Mammary epithelial cell (primary cell): Measurements from ENCODE around the gene DHRS7B.

Source experiments
- EZH2 ChIP-seq: IDR thresholded peaks from 2 replicates; pipeline ENCODE4 v1.6.1; 2012; ENCODE audit warnings: low read length, inconsistent platforms, borderline replicate concordance
- TF ChIP-seq, protein P1 (sequence below), 2 donors: IDR thresholded peaks in 1 of 2; conservative IDR thresholded peaks in 1 of 2; 2 replicates each; pipeline ENCODE4 v1.5.1; 2011 to 2012; ENCODE audit warnings: inconsistent platforms in 2 of 2, low read length in 2 of 2, mild to moderate bottlenecking in 2 of 2, control low read depth in 1 of 2, low read depth in 1 of 2; ENCODE audit not compliant: insufficient read depth in 1 of 2; ENCODE audit errors: extremely low read depth in 1 of 2

DNA sequence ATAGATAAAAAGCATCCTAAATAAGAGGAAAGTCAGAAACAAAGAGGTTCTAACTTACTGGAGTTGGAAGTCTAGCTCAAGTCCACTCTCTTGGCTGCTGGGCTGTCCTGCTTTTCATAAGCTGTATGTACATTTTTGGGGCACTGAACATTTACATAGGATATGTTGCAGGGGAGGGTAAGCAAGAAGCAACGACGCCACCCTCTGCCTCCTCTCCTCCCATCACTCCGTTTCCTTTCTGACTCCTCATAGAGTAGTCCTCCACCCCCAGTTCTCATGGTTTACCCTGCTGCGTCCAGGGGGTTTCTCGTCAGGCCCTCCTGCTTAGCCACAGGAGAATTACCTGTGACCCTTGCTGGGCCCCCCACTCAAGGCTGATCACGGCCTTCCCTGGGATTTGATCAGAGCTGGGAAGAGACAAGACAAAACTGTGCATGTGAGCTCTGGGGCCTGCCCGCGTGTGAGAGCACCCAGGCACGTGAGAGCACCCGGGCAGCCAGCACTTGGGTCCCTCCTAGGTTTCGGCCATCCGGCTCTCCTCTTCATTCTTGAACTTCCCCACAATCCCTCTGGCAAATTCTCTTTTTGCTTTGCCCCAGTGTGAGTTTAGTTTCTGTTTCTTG is 50.1 kb downstream of the DHRS7B start:
- TF ChIP-seq, protein P1, sequence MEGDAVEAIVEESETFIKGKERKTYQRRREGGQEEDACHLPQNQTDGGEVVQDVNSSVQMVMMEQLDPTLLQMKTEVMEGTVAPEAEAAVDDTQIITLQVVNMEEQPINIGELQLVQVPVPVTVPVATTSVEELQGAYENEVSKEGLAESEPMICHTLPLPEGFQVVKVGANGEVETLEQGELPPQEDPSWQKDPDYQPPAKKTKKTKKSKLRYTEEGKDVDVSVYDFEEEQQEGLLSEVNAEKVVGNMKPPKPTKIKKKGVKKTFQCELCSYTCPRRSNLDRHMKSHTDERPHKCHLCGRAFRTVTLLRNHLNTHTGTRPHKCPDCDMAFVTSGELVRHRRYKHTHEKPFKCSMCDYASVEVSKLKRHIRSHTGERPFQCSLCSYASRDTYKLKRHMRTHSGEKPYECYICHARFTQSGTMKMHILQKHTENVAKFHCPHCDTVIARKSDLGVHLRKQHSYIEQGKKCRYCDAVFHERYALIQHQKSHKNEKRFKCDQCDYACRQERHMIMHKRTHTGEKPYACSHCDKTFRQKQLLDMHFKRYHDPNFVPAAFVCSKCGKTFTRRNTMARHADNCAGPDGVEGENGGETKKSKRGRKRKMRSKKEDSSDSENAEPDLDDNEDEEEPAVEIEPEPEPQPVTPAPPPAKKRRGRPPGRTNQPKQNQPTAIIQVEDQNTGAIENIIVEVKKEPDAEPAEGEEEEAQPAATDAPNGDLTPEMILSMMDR (conservative IDR thresholded peaks at IDR 0.05 in 1 of 2, IDR thresholded peaks at IDR 0.05 in 1 of 2; ENCODE audit: extremely low read depth in 1 of 2, insufficient read depth in 1 of 2, low read depth in 1 of 2, low read length in 2 of 2): no peak
- no peak for TF ChIP-seq EZH2
